Measurements from ENCODE around the gene IL10RB.

The IL10RB gene

GRCh38 chr21:33330726-33331125, 64.6 kb downstream of the IL10RB start:
- no peak for DNase-seq (ENCODE audit: low read depth in 2 of 2)

GRCh38 chr21:33332143-33332542, 66.0 kb downstream of the IL10RB start:
- DNase-seq (ENCODE audit: low read depth in 2 of 2) = no peak

- DNase-seq (ENCODE audit: low read depth in 2 of 2) = no peak
These were observed 68.0 kb downstream of the IL10RB start for GRCh38 chr21:33334191-33334590.

- no peak for DNase-seq (ENCODE audit: low read depth in 2 of 2)
These were observed 68.7 kb downstream of the IL10RB start for GRCh38 chr21:33334824-33335223.

GRCh38 chr21:33339135-33339534, 73.0 kb downstream of the IL10RB start:
- DNase-seq (ENCODE audit: low read depth in 2 of 2) = no peak

- DNase-seq (ENCODE audit: low read depth in 2 of 2) = no peak
These were observed 73.8 kb downstream of the IL10RB start for GRCh38 chr21:33339918-33340317.

- no peak for DNase-seq (ENCODE audit: low read depth in 2 of 2)
These were observed 79.6 kb downstream of the IL10RB start for GRCh38 chr21:33345751-33346238.

Measured in stimulated activated CD4-positive, alpha-beta T cell treated with anti-CD3 and anti-CD28 coated beads, Interleukin-1b, Interleukin-23, amount 100 ng/mL, for 4 hours (primary cell).